ENCODE measurements around the gene SPINK5. TPM values are rescaled to one million over a fixed set of nuclear protein-coding genes. Genes with fewer than 3 reads are reported as not detected.

SPINK5 gene
- total and polyA plus RNA-seq, 4 donors = 0.10 to 0.42 TPM; not detected in 2

- TF ChIP-seq REST (IDR thresholded peaks at IDR 0.05) (no peak), YY1 (IDR thresholded peaks at IDR 0.05) (no peak), JUND (IDR thresholded peaks at IDR 0.05) (no peak)
Observed at GRCh38 chr5:148072207-148072606, 8.4 kb downstream of the SPINK5 start (continued).

- 84% methylated on average over 2 of the region's 2 CpGs for WGBS
- no peaks in the 10 kb centered on the region for H3K27me3 ChIP-seq (ENCODE audit: control insufficient read depth in 4 of 4, insufficient read depth in 4 of 4, low read length in 3 of 4)
- no peaks in the 10 kb centered on the region for H3K9me3 ChIP-seq (ENCODE audit: control insufficient read depth in 4 of 4, low read length in 3 of 4)
- H3K4me3 ChIP-seq (ENCODE audit: low read depth in 1 of 3, low read length in 3 of 3) = no peak overlapping the region
- no peak overlapping the region for H3K9ac ChIP-seq (ENCODE audit: low read depth in 1 of 2, low read length in 2 of 2)
- no peak overlapping the region for H3K27ac ChIP-seq (ENCODE audit: low read depth in 1 of 2, low read length in 2 of 2)
- DNase-seq (ENCODE audit: low spot score) = no peak
- no peaks in the 10 kb centered on the region for H3K4me1 ChIP-seq (ENCODE audit: control insufficient read depth in 4 of 4, insufficient read depth in 4 of 4, low read length in 3 of 4)
- TF ChIP-seq YY1 (IDR thresholded peaks at IDR 0.05) (no peak), ATF3 (IDR thresholded peaks at IDR 0.05) (no peak), FOXA2 (IDR thresholded peaks at IDR 0.05) (no peak), CTCF (IDR thresholded peaks at IDR 0.05; ENCODE audit: low read depth, low read length, missing input control) (no peak), NR2F2 (IDR thresholded peaks at IDR 0.05) (no peak), REST (IDR thresholded peaks at IDR 0.05) (no peak), EGR1 (IDR thresholded peaks at IDR 0.05; ENCODE audit: low read depth in 2 of 2) (no peak), SP1 (IDR thresholded peaks at IDR 0.05) (no peak), FOXA1 (IDR thresholded peaks at IDR 0.05) (no peak), TAF1 (conservative IDR thresholded peaks at IDR 0.05) (no peak), ZBTB33 (IDR thresholded peaks at IDR 0.05) (no peak), JUND (IDR thresholded peaks at IDR 0.05) (no peak), GABPA (IDR thresholded peaks at IDR 0.05 in 1 of 2, conservative IDR thresholded peaks at IDR 0.05 in 1 of 2) (no peak), HNF4G (IDR thresholded peaks at IDR 0.05) (no peak)
- H3K36me3 ChIP-seq (ENCODE audit: control insufficient read depth in 4 of 4, insufficient read depth in 3 of 4, low read depth in 1 of 4, low read length in 3 of 4) = no peaks in the 10 kb centered on the region
Observed at GRCh38 chr5:148075529-148075928, 11.7 kb downstream of the SPINK5 start.
